Tibial nerve (tissue), 4 donors: Measurements from ENCODE around the gene EFCAB14. TPM values are rescaled to one million over a fixed set of nuclear protein-coding genes. Genes with fewer than 3 reads are reported as not detected.
A peak's percentile ranks its signal among the peaks of the same experiment; 100 is the strongest.
"Not testable (repeated sequence)": the region's sequence is repeated elsewhere in the genome, so short reads cannot be mapped to it uniquely, and the experiment has no call there.

Experiments
- DNase-seq, 2 donors: peaks; one replicate each; pipeline ENCODE4 v3.0.0-alpha.2; 2019; ENCODE audit warnings: low spot score in 2 of 2
- H3K27ac ChIP-seq, 4 donors: fragments of 200-600 bp; sonication (generic) in 3 of 4; one replicate each; pipeline ENCODE4 v1.5.1; 2017 to 2019; ENCODE audit warnings: mild to moderate bottlenecking in 1 of 4
- H3K27me3 ChIP-seq, 2 donors: fragments of 200-600 bp; sonication (generic) in 1 of 2; one replicate each; pipeline versions ENCODE4 v1.5.1 to v1.6.0; 2017 to 2019
- H3K36me3 ChIP-seq, 3 donors: fragments of 200-600 bp; sonication (generic); one replicate each; pipeline ENCODE4 v1.5.1; 2018 to 2019
- H3K4me1 ChIP-seq, 4 donors: fragments of 200-600 bp; sonication (generic) in 3 of 4; one replicate each; pipeline ENCODE4 v1.5.1; 2017 to 2019
- H3K4me3 ChIP-seq, 4 donors: fragments of 200-600 bp; sonication (generic) in 3 of 4; one replicate each; pipeline ENCODE4 v1.5.1; 2017 to 2019; ENCODE audit warnings: mild to moderate bottlenecking in 1 of 4, moderate library complexity in 1 of 4
- H3K9me3 ChIP-seq, 4 donors: fragments of 200-600 bp; sonication (generic) in 3 of 4; one replicate each; pipeline ENCODE4 v1.5.1; 2017 to 2019
- EP300 ChIP-seq, 2 donors: sonication (generic); formaldehyde crosslinking; IDR thresholded peaks; one replicate each; pipeline ENCODE4 v1.6.1; 2017; ENCODE audit warnings: antibody characterized with exemption in 2 of 2, mild to moderate bottlenecking in 1 of 2
- POLR2A ChIP-seq, 2 donors: fragments of 450-650 bp; IDR thresholded peaks; one replicate each; pipeline ENCODE4 v1.6.1; 2017; ENCODE audit warnings: antibody characterized with exemption in 2 of 2, mild to moderate bottlenecking in 2 of 2, moderate library complexity in 2 of 2
- WGBS, 2 donors: methylation state at CpG; one replicate each; pipeline ENCODE4 v1.1.5; 2018; 5-methylcytosine and 5-hydroxymethylcytosine counted together
- total RNA-seq, 4 donors: library from RNA; depleted of rRNA; stranded (reverse); fragments of >200 nt; gene quantifications; one replicate each; pipeline ENCODE4 v1.1.0, GENCODE V29; 2016
- TF ChIP-seq, protein P1 (sequence below), 5 experiments: fragments of 200-600 bp in 3 of 5; fragments of 450-650 bp in 2 of 5; sonication (generic) in 3 of 5; IDR thresholded peaks; one replicate each; pipeline ENCODE4 v1.5.1; 2016 to 2019; ENCODE audit warnings: antibody characterized with exemption in 5 of 5, mild to moderate bottlenecking in 3 of 5, moderate library complexity in 2 of 5

The EFCAB14 gene
- total RNA-seq, 4 donors from 2014 or later, result 81.0 to 106 (median 97.0) TPM

DNA sequence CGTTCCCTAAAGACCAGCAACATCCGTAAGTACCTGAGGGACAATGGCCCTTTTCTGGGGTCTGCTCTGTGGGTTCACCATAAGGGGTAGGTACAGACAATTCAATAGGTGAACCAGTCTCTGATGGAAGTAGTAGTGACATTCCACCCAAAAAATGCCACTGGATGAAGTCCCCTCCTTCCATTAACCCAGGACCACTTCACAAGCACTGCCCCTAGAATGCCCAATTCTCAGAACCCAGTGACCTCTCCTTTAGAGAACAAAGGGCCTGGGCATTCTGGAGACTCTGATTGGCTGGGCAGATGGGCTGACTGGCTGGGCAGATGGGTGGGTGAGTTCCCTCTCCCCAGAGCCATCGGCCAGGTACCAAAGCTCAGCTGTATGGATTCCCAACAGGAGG is 47.4 kb downstream of the EFCAB14 start, which contains the start of gene TEX38:
Gene TEX38 (plus strand): TSS at position 301 of the 400 bp plus-strand sequence. CDS start 81 bp downstream, at position 382.
- Histone ChIP-seq H3K4me1 (peaks cover 0 to 15% (median 12%) of the 10 kb centered on the region in 4 donors), H3K27ac (no peak within 1 kb of the TSS), H3K36me3 (peaks cover 0 to 30% (median 0%) of the 10 kb centered on the region in 3 donors), H3K27me3 (no peaks in the 10 kb centered on the region), H3K4me3 (no peak within 1 kb of the TSS), H3K9me3 (no peaks in the 10 kb centered on the region)
- no peak for TF ChIP-seq EP300 (IDR thresholded peaks at IDR 0.05)
- TF ChIP-seq POLR2A (IDR thresholded peaks at IDR 0.05), result no peak
- TF ChIP-seq, protein P1, sequence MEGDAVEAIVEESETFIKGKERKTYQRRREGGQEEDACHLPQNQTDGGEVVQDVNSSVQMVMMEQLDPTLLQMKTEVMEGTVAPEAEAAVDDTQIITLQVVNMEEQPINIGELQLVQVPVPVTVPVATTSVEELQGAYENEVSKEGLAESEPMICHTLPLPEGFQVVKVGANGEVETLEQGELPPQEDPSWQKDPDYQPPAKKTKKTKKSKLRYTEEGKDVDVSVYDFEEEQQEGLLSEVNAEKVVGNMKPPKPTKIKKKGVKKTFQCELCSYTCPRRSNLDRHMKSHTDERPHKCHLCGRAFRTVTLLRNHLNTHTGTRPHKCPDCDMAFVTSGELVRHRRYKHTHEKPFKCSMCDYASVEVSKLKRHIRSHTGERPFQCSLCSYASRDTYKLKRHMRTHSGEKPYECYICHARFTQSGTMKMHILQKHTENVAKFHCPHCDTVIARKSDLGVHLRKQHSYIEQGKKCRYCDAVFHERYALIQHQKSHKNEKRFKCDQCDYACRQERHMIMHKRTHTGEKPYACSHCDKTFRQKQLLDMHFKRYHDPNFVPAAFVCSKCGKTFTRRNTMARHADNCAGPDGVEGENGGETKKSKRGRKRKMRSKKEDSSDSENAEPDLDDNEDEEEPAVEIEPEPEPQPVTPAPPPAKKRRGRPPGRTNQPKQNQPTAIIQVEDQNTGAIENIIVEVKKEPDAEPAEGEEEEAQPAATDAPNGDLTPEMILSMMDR (IDR thresholded peaks at IDR 0.05), result no peak
- WGBS, 2 donors, result 92% methylated on average over 2 to 3 of the region's 3 CpGs
- DNase-seq, result no peak

DNA sequence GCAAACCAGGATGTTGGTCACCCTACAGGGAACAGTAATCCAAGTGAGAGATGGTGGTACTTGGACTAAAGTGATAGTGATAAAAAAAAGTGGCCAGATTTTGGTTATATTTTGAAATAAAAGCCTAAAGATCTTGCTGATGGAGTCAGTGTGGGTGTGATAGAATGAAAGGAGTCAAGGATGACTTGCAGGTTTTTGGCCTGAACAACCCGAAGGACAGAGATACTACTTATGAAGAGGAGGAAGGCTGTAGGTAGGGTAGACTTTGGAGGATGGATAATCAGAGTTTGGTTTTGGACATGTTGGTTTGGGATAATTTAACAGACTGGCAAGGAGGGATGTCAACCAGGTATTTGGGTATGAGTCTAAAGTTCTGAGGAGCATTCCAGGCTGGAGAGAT is 48.8 kb downstream of the EFCAB14 start:
- no peak for DNase-seq
- Histone ChIP-seq H3K4me1 (peaks cover 0 to 29% (median 15%) of the 10 kb centered on the region in 4 donors), H3K36me3 (peaks cover 0 to 19% (median 0%) of the 10 kb centered on the region in 3 donors)

DNA sequence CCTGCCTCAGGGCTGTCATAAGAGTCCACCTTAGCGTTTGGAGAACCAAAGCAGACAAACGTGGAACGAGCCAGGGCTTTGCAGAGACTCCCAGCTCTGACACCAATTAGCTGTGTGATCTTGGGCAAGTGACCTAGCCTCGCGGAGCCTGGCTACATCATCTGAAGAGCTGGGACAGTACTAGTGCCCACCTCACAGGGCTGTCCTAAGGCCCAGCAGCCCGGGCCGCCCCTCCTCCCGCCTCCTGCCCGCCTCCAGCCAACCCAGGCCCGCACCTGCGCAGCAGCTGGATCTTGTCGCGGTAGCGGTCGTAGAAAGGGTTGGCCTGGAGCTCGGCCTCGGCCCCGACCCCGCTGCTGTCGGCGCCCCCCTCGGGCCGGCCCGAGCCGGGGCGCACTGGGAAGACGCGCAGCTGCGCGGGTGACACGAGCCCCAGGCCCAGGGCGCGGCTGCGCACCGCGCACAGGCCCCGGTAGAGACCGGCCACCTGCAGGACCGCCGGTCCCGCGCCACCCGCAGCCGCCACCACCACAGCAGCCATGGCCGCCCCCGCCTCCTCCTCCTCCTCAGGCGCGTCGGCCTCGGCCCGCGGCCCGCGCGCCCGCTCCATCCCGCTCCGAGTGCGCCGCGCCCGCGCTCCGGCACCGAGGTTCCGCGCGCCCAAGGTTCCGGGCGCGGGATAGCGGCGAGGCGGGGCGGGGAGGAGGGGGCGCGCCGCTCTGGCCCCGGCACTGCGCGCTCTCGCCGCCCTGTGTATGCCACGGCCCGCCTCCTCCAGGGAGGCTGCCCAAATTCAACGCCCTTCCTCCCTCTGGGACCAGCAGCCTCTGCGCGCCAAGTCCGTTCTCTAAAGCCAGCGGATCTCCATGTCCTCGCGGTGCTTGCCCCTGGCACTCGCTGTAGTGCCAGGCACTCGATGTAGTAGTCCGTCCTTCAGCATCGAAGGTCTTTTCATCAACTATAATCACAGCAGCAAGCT is 50.8 kb downstream of the EFCAB14 start, which contains the start of gene ATPAF1:
Gene ATPAF1 (minus strand): TSS at position 583 of the 979 bp plus-strand sequence. CDS start 42 bp downstream, at position 541.
- Histone ChIP-seq H3K4me1 (peaks cover 0 to 32% (median 15%) of the 10 kb centered on the region in 4 donors), H3K27me3 (no peaks in the 10 kb centered on the region), H3K27ac (peak within 1 kb of the TSS; percentile 73 to 90 (median 80)), H3K4me3 (peak within 1 kb of the TSS; percentile 80 to 100 (median 94)), H3K36me3 (peaks cover 0 to 25% (median 0%) of the 10 kb centered on the region in 3 donors), H3K9me3 (no peaks in the 10 kb centered on the region)
- peak; percentile 30 to 37 for DNase-seq
- WGBS, 2 donors, result 1 to 2% methylated on average over 28 to 45 of the region's 96 CpGs
- TF ChIP-seq, protein P1 (IDR thresholded peaks at IDR 0.05), result peak in 1 of 5 experiments; percentile 47
- TF ChIP-seq POLR2A (IDR thresholded peaks at IDR 0.05) (peak in 1 of 2 donors; percentile 43), EP300 (IDR thresholded peaks at IDR 0.05) (no peak)

More for the DNA sequence above, 48.8 kb downstream of the EFCAB14 start:
- H3K27me3 ChIP-seq, result no peaks in the 10 kb centered on the region
- no peak overlapping the region for H3K4me3 ChIP-seq
- no peak overlapping the region for H3K27ac ChIP-seq
- WGBS, 2 donors, result 90 to 91% methylated on average over 1 of the region's 1 CpG
- TF ChIP-seq POLR2A (IDR thresholded peaks at IDR 0.05), result no peak
- TF ChIP-seq, protein P1 (IDR thresholded peaks at IDR 0.05), result no peak
- TF ChIP-seq EP300 (IDR thresholded peaks at IDR 0.05), result no peak
- H3K9me3 ChIP-seq, result no peaks in the 10 kb centered on the region

DNA sequence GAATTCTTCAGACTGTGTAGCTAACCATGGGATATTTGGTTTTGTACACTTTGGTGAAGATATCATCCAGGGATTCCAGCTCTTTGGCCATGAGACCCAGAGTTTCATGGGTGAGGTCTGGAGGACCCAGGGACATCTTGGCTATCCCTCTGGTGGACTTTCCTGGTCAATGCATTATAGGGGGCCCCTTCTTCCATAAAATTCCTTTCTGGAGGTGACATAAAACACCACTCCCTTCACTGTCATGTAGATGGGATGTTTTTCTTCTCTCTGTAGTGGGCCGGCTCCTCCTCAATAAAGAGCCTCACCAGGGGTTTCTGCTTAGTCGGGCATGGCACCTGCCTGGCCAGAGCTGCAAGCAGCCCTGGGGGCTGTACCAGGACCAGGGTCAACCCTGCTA is 52.9 kb downstream of the EFCAB14 start:
- no peak for DNase-seq
- H3K9me3 ChIP-seq, result no peaks in the 10 kb centered on the region
- H3K36me3 ChIP-seq, result peaks cover 0 to 34% (median 0%) of the 10 kb centered on the region in 3 donors
- TF ChIP-seq, protein P1 (IDR thresholded peaks at IDR 0.05), result no peak
- TF ChIP-seq EP300 (IDR thresholded peaks at IDR 0.05), result no peak
- no peak for TF ChIP-seq POLR2A (IDR thresholded peaks at IDR 0.05)
- WGBS, 2 donors, result 59 to 60% methylated on average over 2 of the region's 2 CpGs
- no peak overlapping the region for H3K4me3 ChIP-seq
- H3K27me3 ChIP-seq, result no peaks in the 10 kb centered on the region
- peaks cover 0 to 32% (median 15%) of the 10 kb centered on the region in 4 donors for H3K4me1 ChIP-seq
- H3K27ac ChIP-seq, result no peak overlapping the region

DNA sequence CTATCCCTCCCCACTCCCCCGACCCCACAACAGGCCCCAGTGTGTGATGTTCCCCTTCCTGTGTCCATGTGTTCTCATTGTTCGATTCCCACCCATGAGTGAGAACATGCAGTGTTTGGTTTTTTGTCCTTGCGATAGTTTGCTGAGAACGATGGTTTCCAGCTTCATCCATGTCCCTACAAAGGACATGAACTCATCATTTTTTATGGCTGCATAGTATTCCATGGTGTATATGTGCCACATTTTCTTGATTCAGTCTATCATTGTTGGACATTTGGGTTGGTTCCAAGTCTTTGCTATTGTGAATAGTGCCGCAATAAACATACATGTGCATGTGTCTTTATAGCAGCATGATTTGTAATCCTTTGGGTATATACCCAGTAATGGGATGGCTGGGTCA is 56.0 kb downstream of the EFCAB14 start:
- 94 to 99% methylated on average over 4 of the region's 5 CpGs for WGBS, 2 donors
- peaks cover 0 to 56% (median 3%) of the 10 kb centered on the region in 3 donors for H3K36me3 ChIP-seq

DNA sequence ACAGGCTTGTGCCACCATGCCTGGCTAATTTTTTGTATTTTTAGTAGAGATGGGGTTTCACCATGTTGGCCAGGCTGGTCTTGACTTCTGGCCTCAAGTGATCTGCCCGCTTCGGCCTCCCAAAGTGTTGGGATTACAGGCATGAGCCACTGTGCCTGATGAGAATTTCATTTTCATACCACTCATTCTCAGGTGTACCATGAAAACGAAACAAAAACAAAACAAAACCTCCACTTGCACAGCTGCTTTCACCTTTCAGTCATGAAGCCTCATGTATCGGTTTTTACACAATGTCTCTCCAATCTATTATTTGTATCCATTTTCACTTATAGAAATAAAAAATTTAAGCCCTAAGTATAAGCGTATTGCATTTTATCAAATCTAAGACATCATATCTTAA is 58.8 kb downstream of the EFCAB14 start:
- H3K36me3 ChIP-seq, result peaks cover 0 to 80% (median 3%) of the 10 kb centered on the region in 3 donors

More for the DNA sequence above, 56.0 kb downstream of the EFCAB14 start:
- H3K4me1 ChIP-seq, result peaks cover 0 to 26% (median 15%) of the 10 kb centered on the region in 4 donors
- not testable (repeated sequence) for H3K4me3 ChIP-seq, H3K9me3 ChIP-seq, DNase-seq, H3K27me3 ChIP-seq, H3K27ac ChIP-seq

More for the DNA sequence above, 58.8 kb downstream of the EFCAB14 start:
- not testable (repeated sequence) for DNase-seq, H3K9me3 ChIP-seq, H3K4me3 ChIP-seq, H3K27ac ChIP-seq, H3K27me3 ChIP-seq, H3K4me1 ChIP-seq
- WGBS, 2 donors, result 95 to 96% methylated on average over 5 of the region's 5 CpGs
